WERI-Rb-1 (cell line): ENCODE results near the gene RFX2.

Experiments used
- DNase-seq: peaks from one replicate; pipeline ENCODE4 v3.0.0-alpha.2; 2020
- H3K27ac ChIP-seq: fragments of 250-450 bp; sonication (Bioruptor Pico); 2 replicates; pipeline ENCODE4 v1.5.1; 2020; ENCODE audit warnings: mild to moderate bottlenecking, moderate library complexity
- H3K27me3 ChIP-seq: fragments of 250-450 bp; sonication (Bioruptor Pico); 2 replicates; pipeline ENCODE4 v1.5.1; 2021; ENCODE audit warnings: mild to moderate bottlenecking, low read depth, moderate library complexity; ENCODE audit not compliant: insufficient read depth, severe bottlenecking
- H3K36me3 ChIP-seq: fragments of 250-450 bp; sonication (Bioruptor Pico); 2 replicates; pipeline ENCODE4 v1.5.1; 2020; ENCODE audit warnings: mild to moderate bottlenecking, moderate library complexity
- H3K4me3 ChIP-seq: 2 replicates; pipeline ENCODE4 v1.5.1; 2011; ENCODE audit warnings: low read depth, mild to moderate bottlenecking, control low read depth, low read length
- H3K9me3 ChIP-seq: fragments of 250-450 bp; sonication (Bioruptor Pico); 2 replicates; pipeline ENCODE4 v1.5.1; 2021; ENCODE audit warnings: mild to moderate bottlenecking, moderate library complexity; ENCODE audit not compliant: severe bottlenecking
- CTCF ChIP-seq: IDR thresholded peaks from 2 replicates; pipeline ENCODE4 v1.5.1; 2011; ENCODE audit warnings: low read depth, mild to moderate bottlenecking, control low read depth, inconsistent platforms, low read length

RFX2 gene

GRCh38 chr19:5996623-5997320 is 113.5 kb downstream of the RFX2 start:
- DNase-seq = no peak
- Histone ChIP-seq H3K36me3 (no peaks in the 10 kb centered on the region; the same call in none of the 2 replicates), H3K9me3 (no peaks in the 10 kb centered on the region), H3K4me3 (no peak overlapping the region), H3K27me3 (no peaks in the 10 kb centered on the region), H3K27ac (no peak overlapping the region)
- TF ChIP-seq CTCF = no peak

GRCh38 chr19:5996102-5996501 is 114.2 kb downstream of the RFX2 start:
- H3K27ac ChIP-seq = no peak overlapping the region
- H3K36me3 ChIP-seq = no peaks in the 10 kb centered on the region; the same call in none of the 2 replicates
- DNase-seq = no peak
- H3K9me3 ChIP-seq = no peaks in the 10 kb centered on the region
- no peaks in the 10 kb centered on the region for H3K27me3 ChIP-seq
- no peak overlapping the region for H3K4me3 ChIP-seq
- no peak for TF ChIP-seq CTCF

- no peak for DNase-seq
- H3K4me3 ChIP-seq = no peak overlapping the region
- no peaks in the 10 kb centered on the region; the same call in none of the 2 replicates for H3K36me3 ChIP-seq
- H3K27me3 ChIP-seq = no peaks in the 10 kb centered on the region
- H3K9me3 ChIP-seq = no peaks in the 10 kb centered on the region
- TF ChIP-seq CTCF = no peak
- H3K27ac ChIP-seq = no peak overlapping the region
Measured at GRCh38 chr19:5995606-5996005, 114.7 kb downstream of the RFX2 start.

GRCh38 chr19:5994405-5995165 is 115.7 kb downstream of the RFX2 start:
- DNase-seq = no peak
- Histone ChIP-seq H3K4me3 (no peak overlapping the region), H3K36me3 (no peaks in the 10 kb centered on the region; the same call in none of the 2 replicates), H3K27me3 (no peaks in the 10 kb centered on the region), H3K9me3 (no peaks in the 10 kb centered on the region), H3K27ac (no peak overlapping the region)
- TF ChIP-seq CTCF = no peak

GRCh38 chr19:5993648-5994358 is 116.5 kb downstream of the RFX2 start:
- no peaks in the 10 kb centered on the region; the same call in 1 of the 2 replicates for H3K36me3 ChIP-seq
- H3K27ac ChIP-seq = no peak overlapping the region
- no peaks in the 10 kb centered on the region for H3K9me3 ChIP-seq
- H3K27me3 ChIP-seq = no peaks in the 10 kb centered on the region
- no peak for DNase-seq
- no peak overlapping the region for H3K4me3 ChIP-seq
- TF ChIP-seq CTCF = no peak
